ENCODE results near the gene C1orf115.

DNA sequence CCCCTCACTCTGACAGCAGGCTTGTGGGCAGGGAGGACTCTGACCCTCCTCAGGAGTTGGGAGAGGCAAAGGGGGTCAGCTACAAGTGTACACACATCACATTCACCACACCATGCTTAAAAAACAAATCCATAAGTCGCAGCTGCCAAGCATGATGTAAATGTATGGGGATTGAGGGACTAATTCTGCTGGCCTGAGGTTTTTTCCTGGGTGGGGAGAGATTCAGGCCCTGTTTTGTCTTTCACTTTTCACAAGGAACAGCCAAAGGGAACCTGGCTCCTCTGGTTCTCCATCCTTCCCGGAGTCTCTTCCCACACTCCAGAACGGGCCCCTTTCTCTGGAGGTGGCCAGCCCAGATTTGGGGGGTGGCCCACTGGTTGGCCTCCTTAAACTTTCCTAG lies 56.7 kb downstream of the C1orf115 start:
- TF ChIP-seq, protein P1, sequence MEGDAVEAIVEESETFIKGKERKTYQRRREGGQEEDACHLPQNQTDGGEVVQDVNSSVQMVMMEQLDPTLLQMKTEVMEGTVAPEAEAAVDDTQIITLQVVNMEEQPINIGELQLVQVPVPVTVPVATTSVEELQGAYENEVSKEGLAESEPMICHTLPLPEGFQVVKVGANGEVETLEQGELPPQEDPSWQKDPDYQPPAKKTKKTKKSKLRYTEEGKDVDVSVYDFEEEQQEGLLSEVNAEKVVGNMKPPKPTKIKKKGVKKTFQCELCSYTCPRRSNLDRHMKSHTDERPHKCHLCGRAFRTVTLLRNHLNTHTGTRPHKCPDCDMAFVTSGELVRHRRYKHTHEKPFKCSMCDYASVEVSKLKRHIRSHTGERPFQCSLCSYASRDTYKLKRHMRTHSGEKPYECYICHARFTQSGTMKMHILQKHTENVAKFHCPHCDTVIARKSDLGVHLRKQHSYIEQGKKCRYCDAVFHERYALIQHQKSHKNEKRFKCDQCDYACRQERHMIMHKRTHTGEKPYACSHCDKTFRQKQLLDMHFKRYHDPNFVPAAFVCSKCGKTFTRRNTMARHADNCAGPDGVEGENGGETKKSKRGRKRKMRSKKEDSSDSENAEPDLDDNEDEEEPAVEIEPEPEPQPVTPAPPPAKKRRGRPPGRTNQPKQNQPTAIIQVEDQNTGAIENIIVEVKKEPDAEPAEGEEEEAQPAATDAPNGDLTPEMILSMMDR (IDR thresholded peaks at IDR 0.05; ENCODE audit: insufficient read depth, low read length, poor library complexity, severe bottlenecking) = no peak
- TF ChIP-seq EZH2phosphoT487 (conservative IDR thresholded peaks at IDR 0.05; ENCODE audit: low read length) = no peak
